Activated CD8-positive, alpha-beta memory T cell treated with anti-CD3 and anti-CD28 coated beads, Interleukin-2, amount 10 ng/mL, durations not matched to agents 7 days and 5 days (primary cell): ENCODE data around the gene ABLIM2. TPM values are rescaled to one million over a fixed set of nuclear protein-coding genes. Genes with fewer than 3 reads are reported as not detected.

Experiments used
- ATAC-seq: fragments of 150-1000 bp; cut with Tn5 transposase; one replicate; pipeline ENCODE4 v1.10.0; 2021; ENCODE audit warnings: moderate library complexity
- CTCF ChIA-PET: fragments of 350-600 bp; sonication (Branson Sonifier 250); formaldehyde crosslinking; loops from one replicate; lab custom pipeline; 2021; ENCODE audit warnings: antibody characterized with exemption; lab: Charles Lee
- DNase-seq: peaks from one replicate; pipeline ENCODE4 v3.0.0-alpha.2; 2020
- H3K27ac Mint-ChIP-seq: one replicate; pipeline ENCODE4 v1.8.0; 2021; ENCODE audit warnings: mild to moderate bottlenecking, mixed read lengths
- H3K27me3 Mint-ChIP-seq: one replicate; pipeline ENCODE4 v1.8.0; 2021; ENCODE audit warnings: mixed read lengths
- H3K36me3 Mint-ChIP-seq: one replicate; pipeline ENCODE4 v1.8.0; 2021; ENCODE audit warnings: mild to moderate bottlenecking, mixed read lengths
- H3K4me1 Mint-ChIP-seq: one replicate; pipeline ENCODE4 v1.8.0; 2021; ENCODE audit warnings: mixed read lengths
- H3K4me3 Mint-ChIP-seq: one replicate; pipeline ENCODE4 v1.8.0; 2021; ENCODE audit warnings: mild to moderate bottlenecking, moderate library complexity, mixed read lengths
- H3K9me3 Mint-ChIP-seq: one replicate; pipeline ENCODE4 v1.8.0; 2022; ENCODE audit warnings: low read depth, mixed read lengths
- total RNA-seq, 2 experiments: library from RNA; stranded (reverse); gene quantifications; one replicate each; pipeline ENCODE4 v1.2.3, GENCODE V29; 2021

Gene ABLIM2
- total RNA-seq, 2 experiments from 2014 or later: 0.19 TPM; not detected in 1

GRCh38 chr4:8176547-8177399 is 18.2 kb upstream of the ABLIM2 start:
- DNase-seq: peak; percentile 53
- ATAC-seq: peak; percentile 87
- CTCF ChIA-PET: interaction anchor here (0.6 to 2.1 kb wide), 26 partner anchors 9 to 349 kb away, joined by 3 to 20 read pairs (median 4); partner anchors contain the start of genes ABLIM2 and SH3TC1
- no peaks in the 10 kb centered on the region for H3K4me1 Mint-ChIP-seq
- no peak overlapping the region for H3K4me3 Mint-ChIP-seq
- no peaks in the 10 kb centered on the region for H3K9me3 Mint-ChIP-seq
- H3K36me3 Mint-ChIP-seq: no peaks in the 10 kb centered on the region
- no peaks in the 10 kb centered on the region for H3K27me3 Mint-ChIP-seq
- H3K27ac Mint-ChIP-seq: no peak overlapping the region

- ATAC-seq (no peak), DNase-seq (no peak)
- H3K27ac Mint-ChIP-seq: no peak overlapping the region
- no peak overlapping the region for H3K4me3 Mint-ChIP-seq
- no peaks in the 10 kb centered on the region for H3K9me3 Mint-ChIP-seq
- no peaks in the 10 kb centered on the region for H3K36me3 Mint-ChIP-seq
- no peaks in the 10 kb centered on the region for H3K4me1 Mint-ChIP-seq
- CTCF ChIA-PET: interaction anchor here (1.2 to 2.1 kb wide), 8 partner anchors 8 to 227 kb away, joined by 3 to 20 read pairs (median 10); partner anchors contain the start of gene SH3TC1
- peaks cover 5% of the 10 kb centered on the region for H3K27me3 Mint-ChIP-seq
These were observed 17.1 kb upstream of the ABLIM2 start for GRCh38 chr4:8175686-8176085.

GRCh38 chr4:8174970-8175369 is 16.4 kb upstream of the ABLIM2 start:
- CTCF ChIA-PET: no interaction called here
- H3K4me1 Mint-ChIP-seq: no peaks in the 10 kb centered on the region
- no peak overlapping the region for H3K27ac Mint-ChIP-seq
- no peaks in the 10 kb centered on the region for H3K36me3 Mint-ChIP-seq
- peaks cover 5% of the 10 kb centered on the region for H3K27me3 Mint-ChIP-seq
- no peaks in the 10 kb centered on the region for H3K9me3 Mint-ChIP-seq
- ATAC-seq (no peak), DNase-seq (no peak)
- H3K4me3 Mint-ChIP-seq: no peak overlapping the region

- Mint-ChIP-seq H3K36me3 (no peaks in the 10 kb centered on the region), H3K9me3 (no peaks in the 10 kb centered on the region), H3K27ac (no peak overlapping the region), H3K4me1 (no peaks in the 10 kb centered on the region), H3K27me3 (peaks cover 5% of the 10 kb centered on the region), H3K4me3 (no peak overlapping the region)
- CTCF ChIA-PET: no interaction called here
- DNase-seq (no peak), ATAC-seq (no peak)
These were observed 15.1 kb upstream of the ABLIM2 start for GRCh38 chr4:8173492-8174242.

- no peaks in the 10 kb centered on the region for H3K4me1 Mint-ChIP-seq
- ATAC-seq (no peak), DNase-seq (no peak)
- peaks cover 3% of the 10 kb centered on the region for H3K9me3 Mint-ChIP-seq
- peaks cover 5% of the 10 kb centered on the region for H3K27me3 Mint-ChIP-seq
- CTCF ChIA-PET: interaction anchor here (0.7 kb wide), 1 partner anchor 21 kb away, joined by 3 read pairs; no protein-coding TSS in a partner anchor
- no peak overlapping the region for H3K4me3 Mint-ChIP-seq
- H3K36me3 Mint-ChIP-seq: no peaks in the 10 kb centered on the region
- no peak overlapping the region for H3K27ac Mint-ChIP-seq
These were observed 13.6 kb upstream of the ABLIM2 start for GRCh38 chr4:8171984-8172924.

- Mint-ChIP-seq H3K9me3 (peaks cover 3% of the 10 kb centered on the region), H3K36me3 (no peaks in the 10 kb centered on the region), H3K4me1 (no peaks in the 10 kb centered on the region), H3K4me3 (no peak overlapping the region), H3K27me3 (peaks cover 5% of the 10 kb centered on the region), H3K27ac (no peak overlapping the region)
- DNase-seq (no peak), ATAC-seq (no peak)
- CTCF ChIA-PET: no interaction called here
These were observed 12.7 kb upstream of the ABLIM2 start for GRCh38 chr4:8171266-8171665.

- Mint-ChIP-seq H3K27me3 (peaks cover 5% of the 10 kb centered on the region), H3K4me1 (no peaks in the 10 kb centered on the region), H3K4me3 (no peak overlapping the region), H3K9me3 (peaks cover 3% of the 10 kb centered on the region), H3K36me3 (no peaks in the 10 kb centered on the region), H3K27ac (no peak overlapping the region)
- ATAC-seq (no peak), DNase-seq (no peak)
- CTCF ChIA-PET: no interaction called here
These were observed 11.7 kb upstream of the ABLIM2 start for GRCh38 chr4:8170341-8170740.

GRCh38 chr4:8169763-8170162 is 11.2 kb upstream of the ABLIM2 start:
- DNase-seq (no peak), ATAC-seq (no peak)
- CTCF ChIA-PET: no interaction called here
- no peak overlapping the region for H3K4me3 Mint-ChIP-seq
- H3K9me3 Mint-ChIP-seq: peaks cover 3% of the 10 kb centered on the region
- H3K36me3 Mint-ChIP-seq: no peaks in the 10 kb centered on the region
- peaks cover 5% of the 10 kb centered on the region for H3K27me3 Mint-ChIP-seq
- no peak overlapping the region for H3K27ac Mint-ChIP-seq
- no peaks in the 10 kb centered on the region for H3K4me1 Mint-ChIP-seq

- DNase-seq (no peak), ATAC-seq (no peak)
- Mint-ChIP-seq H3K27ac (no peak overlapping the region), H3K4me1 (no peaks in the 10 kb centered on the region), H3K27me3 (peaks cover 5% of the 10 kb centered on the region), H3K4me3 (no peak overlapping the region), H3K36me3 (no peaks in the 10 kb centered on the region), H3K9me3 (peaks cover 3% of the 10 kb centered on the region)
- CTCF ChIA-PET: no interaction called here
These were observed 10.4 kb upstream of the ABLIM2 start for GRCh38 chr4:8168832-8169598.

- DNase-seq: no peak
- Mint-ChIP-seq H3K36me3 (no peaks in the 10 kb centered on the region), H3K27ac (no peak overlapping the region), H3K4me3 (no peak overlapping the region), H3K9me3 (peaks cover 3% of the 10 kb centered on the region), H3K27me3 (peaks cover 5% of the 10 kb centered on the region), H3K4me1 (no peaks in the 10 kb centered on the region)
- ATAC-seq: no peak
- CTCF ChIA-PET: interaction anchor here (0.9 to 1.5 kb wide), 2 partner anchors 8 to 31 kb away, joined by 3 to 4 read pairs; partner anchors contain the start of gene SH3TC1
These were observed 9.6 kb upstream of the ABLIM2 start for GRCh38 chr4:8168232-8168631.

- CTCF ChIA-PET: interaction anchor here (0.9 to 1.5 kb wide), 2 partner anchors 9 to 31 kb away, joined by 3 to 4 read pairs; partner anchors contain the start of gene SH3TC1
- peaks cover 3% of the 10 kb centered on the region for H3K9me3 Mint-ChIP-seq
- H3K4me1 Mint-ChIP-seq: no peaks in the 10 kb centered on the region
- ATAC-seq (no peak), DNase-seq (no peak)
- peaks cover 5% of the 10 kb centered on the region for H3K27me3 Mint-ChIP-seq
- no peaks in the 10 kb centered on the region for H3K36me3 Mint-ChIP-seq
- H3K27ac Mint-ChIP-seq: no peak overlapping the region
- H3K4me3 Mint-ChIP-seq: no peak overlapping the region
These were observed 9.2 kb upstream of the ABLIM2 start for GRCh38 chr4:8167815-8168214.

- H3K27me3 Mint-ChIP-seq: peaks cover 5% of the 10 kb centered on the region
- no peak overlapping the region for H3K4me3 Mint-ChIP-seq
- no peak overlapping the region for H3K27ac Mint-ChIP-seq
- no peak for ATAC-seq
- H3K4me1 Mint-ChIP-seq: no peaks in the 10 kb centered on the region
- H3K9me3 Mint-ChIP-seq: peaks cover 3% of the 10 kb centered on the region
- no peaks in the 10 kb centered on the region for H3K36me3 Mint-ChIP-seq
- CTCF ChIA-PET: interaction anchor here (0.9 to 1.5 kb wide), 2 partner anchors 9 to 32 kb away, joined by 3 to 4 read pairs; partner anchors contain the start of gene SH3TC1
- no peak for DNase-seq
These were observed 8.7 kb upstream of the ABLIM2 start for GRCh38 chr4:8167291-8167690.
